HG03469 (cell line): ENCODE results near the gene EYS.
"Not testable (repeated sequence)": the region's sequence is repeated elsewhere in the genome, so short reads cannot be mapped to it uniquely, and the experiment has no call there.

Experiments used
- ATAC-seq: cut with Tn5 transposase; IDR thresholded peaks from one replicate; pipeline ENCODE4 v1.9.1; 2021; ENCODE audit warnings: mild to moderate bottlenecking, moderate library complexity, moderate number of reproducible peaks; ENCODE audit not compliant: unreplicated experiment

The EYS gene

GRCh38 chr6:64504503-64504902 lies 1202.5 kb downstream of the EYS start:
- ATAC-seq = no peak

- ATAC-seq = no peak
These were observed 1204.2 kb downstream of the EYS start for GRCh38 chr6:64502801-64503200.

- ATAC-seq = no peak
These were observed 1209.4 kb downstream of the EYS start for GRCh38 chr6:64497634-64498033.

- ATAC-seq = no peak
These were observed 1217.3 kb downstream of the EYS start for GRCh38 chr6:64489763-64490162.

- no peak for ATAC-seq
These were observed 1220.3 kb downstream of the EYS start for GRCh38 chr6:64486578-64487351.

- no peak for ATAC-seq
These were observed 1223.0 kb downstream of the EYS start for GRCh38 chr6:64483956-64484499.

GRCh38 chr6:64482631-64483030 lies 1224.4 kb downstream of the EYS start:
- ATAC-seq = no peak

- no peak for ATAC-seq
These were observed 1227.9 kb downstream of the EYS start for GRCh38 chr6:64479134-64479533.

GRCh38 chr6:64477391-64477790 lies 1229.6 kb downstream of the EYS start:
- no peak for ATAC-seq

- no peak for ATAC-seq
These were observed 1230.1 kb downstream of the EYS start for GRCh38 chr6:64476935-64477334.

- ATAC-seq = not testable (repeated sequence)
These were observed 1237.6 kb downstream of the EYS start for GRCh38 chr6:64469405-64469804.

- ATAC-seq = no peak
These were observed 1239.4 kb downstream of the EYS start for GRCh38 chr6:64467656-64468055.

GRCh38 chr6:64459411-64459944 lies 1247.5 kb downstream of the EYS start:
- ATAC-seq = no peak

GRCh38 chr6:64448101-64448500 lies 1258.9 kb downstream of the EYS start:
- not testable (repeated sequence) for ATAC-seq

GRCh38 chr6:64445038-64445437 lies 1262.0 kb downstream of the EYS start:
- ATAC-seq = no peak

- no peak for ATAC-seq
These were observed 1267.8 kb downstream of the EYS start for GRCh38 chr6:64439274-64439673.

- no peak for ATAC-seq
These were observed 1269.0 kb downstream of the EYS start for GRCh38 chr6:64437996-64438395.

- ATAC-seq = no peak
These were observed 1277.1 kb downstream of the EYS start for GRCh38 chr6:64429926-64430325.

- no peak for ATAC-seq
These were observed 1278.8 kb downstream of the EYS start for GRCh38 chr6:64428186-64428585.

GRCh38 chr6:64415926-64416325 lies 1291.1 kb downstream of the EYS start:
- ATAC-seq = no peak

GRCh38 chr6:64411226-64411625 lies 1295.8 kb downstream of the EYS start:
- no peak for ATAC-seq

- ATAC-seq = no peak
These were observed 1297.1 kb downstream of the EYS start for GRCh38 chr6:64409948-64410347.
